Omental fat pad (tissue), 4 donors: Measurements from ENCODE around the gene MCC. TPM values are rescaled to one million over a fixed set of nuclear protein-coding genes. Genes with fewer than 3 reads are reported as not detected.
A peak's percentile ranks its signal among the peaks of the same experiment; 100 is the strongest.

Source experiments
- ATAC-seq: fragments of 150-250 bp; one replicate; pipeline ENCODE4 v1.9.1; 2016; ENCODE audit warnings: mild to moderate bottlenecking, moderate library complexity; ENCODE audit not compliant: low FRiP score
- DNase-seq: peaks from one replicate; pipeline ENCODE4 v3.0.0-alpha.2; 2019; ENCODE audit warnings: low spot score
- total RNA-seq, 4 donors: library from RNA; depleted of rRNA; stranded (reverse); fragments of >200 nt; gene quantifications; one replicate each; pipeline ENCODE4 v1.1.0, GENCODE V29; 2016
- TF ChIP-seq, protein P1 (sequence below), 3 donors: fragments of 450-650 bp; IDR thresholded peaks; one replicate each; pipeline ENCODE4 v1.5.1; 2016 to 2017; ENCODE audit warnings: antibody characterized with exemption in 3 of 3, mild to moderate bottlenecking in 3 of 3, moderate library complexity in 2 of 3

The MCC gene
- total RNA-seq, 4 donors from 2014 or later = 32.8 to 56.3 (median 44.4) TPM

DNA sequence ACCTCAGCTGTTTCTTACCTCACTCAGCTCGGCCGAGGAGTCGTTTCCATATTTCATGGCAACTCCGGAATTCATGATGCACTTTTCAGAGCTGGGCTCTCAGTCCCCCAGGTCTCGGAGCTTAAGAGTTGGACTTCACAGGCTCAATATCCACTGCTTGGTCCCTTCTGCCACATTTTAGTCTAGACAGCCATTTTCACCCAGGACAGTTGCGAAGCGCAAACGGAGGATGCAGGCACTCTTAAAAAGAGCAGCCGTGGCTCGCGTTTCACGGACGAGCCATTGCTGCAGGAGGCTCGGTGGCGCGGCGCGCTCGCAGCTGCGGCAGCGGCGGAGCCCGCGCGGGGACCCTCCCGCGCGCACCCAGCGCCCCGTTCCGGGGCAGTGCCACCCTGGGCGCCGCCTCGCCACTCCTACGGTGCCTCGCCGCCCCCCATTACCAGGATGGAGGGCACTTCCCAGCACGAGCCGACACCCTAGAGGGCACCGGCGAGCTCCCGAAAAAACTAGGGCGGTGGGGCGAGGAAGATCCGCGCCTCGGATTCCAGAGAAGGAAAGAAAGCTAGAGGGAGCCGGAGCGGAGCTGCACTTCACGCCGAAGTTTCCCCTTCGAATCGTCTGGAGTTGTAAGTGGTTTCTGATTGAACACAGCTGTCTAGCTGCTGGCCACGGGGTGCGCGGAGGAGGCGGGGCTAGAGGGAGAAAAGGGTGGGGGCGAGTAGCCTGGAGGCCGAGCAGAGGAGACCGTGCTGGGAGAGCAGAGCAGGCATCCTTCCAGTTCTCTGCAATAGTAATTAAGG is 193.7 kb downstream of the MCC start:
- TF ChIP-seq, protein P1, sequence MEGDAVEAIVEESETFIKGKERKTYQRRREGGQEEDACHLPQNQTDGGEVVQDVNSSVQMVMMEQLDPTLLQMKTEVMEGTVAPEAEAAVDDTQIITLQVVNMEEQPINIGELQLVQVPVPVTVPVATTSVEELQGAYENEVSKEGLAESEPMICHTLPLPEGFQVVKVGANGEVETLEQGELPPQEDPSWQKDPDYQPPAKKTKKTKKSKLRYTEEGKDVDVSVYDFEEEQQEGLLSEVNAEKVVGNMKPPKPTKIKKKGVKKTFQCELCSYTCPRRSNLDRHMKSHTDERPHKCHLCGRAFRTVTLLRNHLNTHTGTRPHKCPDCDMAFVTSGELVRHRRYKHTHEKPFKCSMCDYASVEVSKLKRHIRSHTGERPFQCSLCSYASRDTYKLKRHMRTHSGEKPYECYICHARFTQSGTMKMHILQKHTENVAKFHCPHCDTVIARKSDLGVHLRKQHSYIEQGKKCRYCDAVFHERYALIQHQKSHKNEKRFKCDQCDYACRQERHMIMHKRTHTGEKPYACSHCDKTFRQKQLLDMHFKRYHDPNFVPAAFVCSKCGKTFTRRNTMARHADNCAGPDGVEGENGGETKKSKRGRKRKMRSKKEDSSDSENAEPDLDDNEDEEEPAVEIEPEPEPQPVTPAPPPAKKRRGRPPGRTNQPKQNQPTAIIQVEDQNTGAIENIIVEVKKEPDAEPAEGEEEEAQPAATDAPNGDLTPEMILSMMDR (IDR thresholded peaks at IDR 0.05) = no peak
- DNase-seq (peak; percentile 69), ATAC-seq (peak; percentile 96)

DNA sequence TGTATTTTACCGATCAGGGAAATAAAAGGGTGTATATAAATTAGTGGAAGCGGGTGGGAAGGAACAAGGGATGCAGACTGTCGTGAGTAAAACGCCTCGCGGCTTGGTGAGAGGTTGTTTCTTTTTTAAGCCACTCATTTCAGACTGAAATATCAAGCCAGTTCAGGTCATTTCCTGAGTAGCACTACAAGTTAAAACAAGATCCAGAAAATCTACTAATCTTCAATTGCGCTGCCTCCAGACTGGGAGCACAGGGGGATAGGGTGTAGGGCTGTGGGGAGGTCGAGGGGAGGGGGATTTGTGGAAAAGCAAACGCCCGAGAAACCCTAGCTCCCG is 194.3 kb downstream of the MCC start:
- TF ChIP-seq, protein P1 (IDR thresholded peaks at IDR 0.05) = no peak
- ATAC-seq = peak; percentile 17
- DNase-seq = no peak

DNA sequence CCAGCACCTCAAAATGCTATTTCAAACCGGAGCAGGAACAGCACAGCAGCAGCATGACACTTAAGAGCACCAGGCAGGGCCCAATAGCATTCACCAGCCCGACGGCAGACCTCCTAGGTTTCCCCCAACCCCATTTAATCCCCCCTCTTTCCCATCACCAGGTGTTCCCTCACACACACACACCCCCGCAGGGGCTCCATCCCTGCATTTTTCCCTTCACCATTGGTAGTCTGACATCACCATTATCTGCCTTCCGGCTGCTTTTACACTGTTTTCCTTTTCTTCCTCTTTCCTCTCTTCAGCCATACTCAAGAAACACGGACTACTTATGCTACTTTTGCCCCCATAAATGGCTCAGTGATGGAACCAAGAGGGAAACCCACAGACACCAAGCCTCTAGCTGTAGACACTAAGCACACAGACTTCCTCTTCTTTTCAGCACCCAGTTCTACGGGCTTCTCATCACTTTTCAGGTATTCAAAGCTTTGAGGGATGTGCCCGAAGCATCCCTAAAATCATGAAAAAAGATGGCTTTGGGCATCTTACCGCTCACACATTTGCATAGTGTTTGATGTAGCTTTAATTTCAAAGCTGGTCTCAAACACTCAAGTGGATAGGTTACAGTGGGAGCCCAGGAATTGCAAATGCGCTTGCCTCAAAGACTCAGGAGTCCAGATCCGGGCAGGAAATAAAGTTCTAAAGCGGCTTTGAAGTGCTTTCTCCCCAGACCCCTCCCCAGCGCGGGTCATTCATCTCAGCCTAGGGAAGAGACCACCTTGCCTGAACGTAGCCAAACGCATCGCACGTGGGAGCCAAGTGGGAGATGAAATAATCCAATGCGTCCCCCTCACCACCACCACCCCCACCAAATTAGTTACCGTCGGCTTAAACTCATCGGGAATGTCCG is 194.9 kb downstream of the MCC start:
- TF ChIP-seq, protein P1 (IDR thresholded peaks at IDR 0.05) = no peak
- ATAC-seq (no peak), DNase-seq (no peak)

DNA sequence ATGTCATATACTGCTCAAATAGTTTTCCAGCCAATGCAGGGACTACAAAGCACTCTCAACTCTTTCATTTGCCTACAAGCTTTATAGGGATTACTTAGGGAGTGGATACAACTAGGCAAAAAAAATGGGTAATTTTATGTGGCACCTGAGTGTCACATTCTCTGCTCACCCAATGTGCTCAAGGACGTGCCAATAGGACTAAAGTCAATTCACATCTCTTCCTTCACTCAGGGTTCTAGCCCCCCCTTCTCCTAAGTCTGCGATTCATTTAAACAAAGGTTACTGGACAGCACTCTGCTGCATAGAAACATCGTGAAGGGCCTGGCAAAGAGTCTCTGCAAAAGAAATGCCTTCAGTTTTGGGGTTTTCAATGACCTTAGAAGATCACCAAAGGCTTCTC is 195.8 kb downstream of the MCC start:
- DNase-seq = no peak
- TF ChIP-seq, protein P1 (IDR thresholded peaks at IDR 0.05) = no peak
- ATAC-seq = no peak

DNA sequence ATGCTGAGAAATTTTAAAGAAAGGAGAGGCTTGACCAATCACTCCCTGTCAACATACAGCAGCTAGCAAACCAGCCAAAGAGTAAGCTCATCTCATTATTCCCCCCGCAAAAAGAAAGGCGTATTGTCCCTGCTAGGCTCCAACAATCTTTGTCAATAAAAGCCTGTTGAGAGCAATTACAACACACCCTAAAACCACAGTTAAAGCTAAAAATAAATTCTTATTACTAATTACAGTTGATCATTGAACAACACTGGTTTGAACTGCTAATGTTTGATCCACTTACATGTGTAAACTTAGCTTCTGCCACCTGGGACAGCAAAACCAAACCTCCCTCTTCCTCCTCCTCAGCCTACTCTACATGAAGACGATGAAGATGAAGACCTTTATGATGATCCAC is 204.7 kb downstream of the MCC start:
- TF ChIP-seq, protein P1 (IDR thresholded peaks at IDR 0.05) = no peak
- DNase-seq (no peak), ATAC-seq (no peak)

DNA sequence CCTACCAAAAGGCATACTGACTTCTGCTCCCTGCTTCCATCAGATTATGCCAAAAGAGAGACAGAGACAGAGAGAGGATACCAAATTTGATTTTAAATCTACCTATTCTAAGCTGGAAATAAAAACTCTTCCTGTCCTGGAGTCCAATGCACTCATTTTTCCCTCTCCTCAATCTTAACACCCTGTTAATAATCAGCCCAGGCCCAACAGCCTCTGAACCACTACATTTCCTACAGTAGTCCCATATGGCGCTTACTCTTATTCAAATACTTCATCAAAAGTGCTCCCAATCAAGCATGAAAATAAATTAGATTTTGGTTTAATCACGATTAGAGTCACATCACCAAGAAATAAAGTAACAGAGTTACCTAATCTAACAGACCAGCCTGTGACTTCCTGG is 205.8 kb downstream of the MCC start:
- ATAC-seq = no peak
- DNase-seq = no peak
- TF ChIP-seq, protein P1 (IDR thresholded peaks at IDR 0.05) = no peak
